HG03108 (cell line): ENCODE data around the gene CD247.

Experiments
- ATAC-seq: cut with Tn5 transposase; IDR thresholded peaks from one replicate; pipeline ENCODE4 v1.9.1; 2021; ENCODE audit warnings: moderate library complexity; ENCODE audit not compliant: unreplicated experiment

CD247 gene

DNA sequence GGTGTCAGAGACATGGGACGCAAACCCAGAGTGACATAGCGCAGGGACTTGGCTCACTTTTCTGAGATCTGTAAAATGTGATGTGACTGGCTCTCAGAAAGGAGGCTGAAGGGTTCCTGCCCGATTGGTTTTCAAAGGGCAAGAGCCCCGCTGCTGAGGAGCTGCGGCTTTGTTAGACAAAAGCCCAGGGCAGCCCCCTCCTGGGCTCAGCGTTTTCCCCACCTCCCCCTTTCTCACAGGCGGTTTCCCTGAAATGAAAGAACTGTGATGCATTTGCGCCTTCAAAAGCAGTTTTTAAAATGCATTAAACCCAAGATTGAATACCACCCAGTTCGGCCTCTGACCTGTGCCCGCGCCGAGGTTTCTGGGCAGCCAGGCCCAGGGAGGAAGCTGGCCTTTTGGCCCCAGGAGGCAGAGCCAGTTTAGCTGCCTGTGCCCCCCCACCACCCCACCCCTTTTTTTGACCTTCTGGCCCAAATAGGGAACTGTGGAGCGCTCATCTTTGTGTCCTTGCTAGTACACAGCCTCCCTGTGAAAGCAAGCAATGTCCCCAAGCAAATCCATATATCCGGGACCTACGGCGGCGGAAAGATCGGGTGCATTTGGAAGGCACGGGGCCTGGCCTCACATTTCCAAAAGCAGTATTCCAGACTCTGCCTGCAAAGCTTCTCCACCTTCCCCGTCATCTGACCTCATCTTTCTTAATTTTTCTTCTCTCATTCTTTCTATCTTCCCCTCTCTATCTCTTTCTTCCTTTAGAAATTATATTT is 28.6 kb downstream of the CD247 start:
- no peak for ATAC-seq

DNA sequence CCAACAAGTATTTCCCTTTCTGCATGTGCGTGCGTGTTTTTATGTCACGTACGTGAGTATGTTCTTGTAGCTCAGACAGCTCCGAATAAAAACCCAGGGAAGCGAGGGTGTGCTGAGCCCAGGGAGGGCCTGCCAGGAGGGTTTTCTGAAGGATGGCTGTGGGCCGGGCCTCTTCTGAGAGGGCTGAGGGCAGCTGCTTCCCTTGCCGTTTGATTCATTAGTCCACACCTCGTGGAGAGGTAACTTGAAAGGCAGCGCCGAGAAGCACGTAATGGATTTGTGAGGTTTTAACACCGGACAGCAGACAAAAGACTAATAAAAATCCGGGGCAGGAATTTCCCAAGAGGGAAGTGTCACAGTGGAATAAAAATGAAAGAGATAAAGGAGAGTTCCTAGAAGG is 29.5 kb downstream of the CD247 start:
- no peak for ATAC-seq

GRCh38 chr1:167487614-167488013 is 30.7 kb downstream of the CD247 start:
- no peak for ATAC-seq

DNA sequence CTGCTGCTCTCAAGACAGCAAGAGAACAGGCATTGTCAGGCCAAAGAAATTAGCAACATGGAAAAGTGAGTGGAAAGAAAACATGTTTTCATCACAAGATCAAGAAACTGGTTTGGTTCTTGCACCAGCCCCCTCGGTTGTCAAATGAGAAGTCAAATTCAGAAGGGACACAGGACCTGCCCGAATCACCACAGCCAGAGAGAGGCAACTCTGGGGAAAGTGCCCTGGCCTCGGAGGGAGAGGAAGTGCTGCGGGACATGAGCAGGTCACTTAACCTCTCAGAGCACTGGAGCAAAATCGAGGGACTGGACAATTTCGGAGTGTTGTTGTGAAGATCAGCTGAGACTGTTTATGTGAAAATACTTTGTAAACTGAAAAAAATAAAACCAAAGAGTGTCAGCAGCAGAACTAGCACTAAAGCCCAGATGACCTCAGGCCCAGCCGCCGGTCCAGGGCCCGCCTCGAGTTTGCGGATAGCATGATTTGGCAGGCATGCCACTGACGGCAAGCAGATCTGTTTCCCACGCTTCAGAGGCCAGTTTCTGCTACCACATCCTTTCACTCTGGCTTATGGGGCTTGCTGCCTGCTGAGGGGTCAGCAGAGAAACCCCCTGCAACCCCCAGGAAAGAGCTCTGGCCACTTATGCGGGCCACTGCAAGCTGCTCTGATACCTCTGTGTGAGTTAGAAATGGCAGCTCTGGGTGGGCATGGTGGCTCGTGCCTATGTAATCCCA is 32.1 kb downstream of the CD247 start:
- no peak for ATAC-seq

GRCh38 chr1:167484726-167485502 is 33.4 kb downstream of the CD247 start:
- ATAC-seq, result no peak

DNA sequence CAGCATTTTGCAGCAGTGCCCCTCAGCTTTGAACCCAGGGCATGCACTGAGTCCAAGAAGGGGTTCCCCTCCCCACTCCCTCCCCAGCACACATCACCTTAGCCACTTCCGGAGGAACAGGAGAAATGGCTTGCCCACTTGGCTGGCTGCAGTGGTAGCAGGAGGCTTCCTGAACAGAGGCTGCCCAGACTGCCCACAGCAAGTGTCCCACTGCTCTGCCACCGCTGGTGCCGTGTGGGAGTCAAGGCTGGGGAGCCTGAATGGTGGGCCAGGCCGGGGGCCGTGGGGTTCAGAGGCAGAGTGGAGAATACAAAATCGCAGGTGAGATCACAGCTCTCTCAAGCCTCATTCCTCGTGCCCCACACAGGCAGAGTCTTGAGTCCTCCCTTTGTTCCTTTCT is 34.5 kb downstream of the CD247 start:
- no peak for ATAC-seq

DNA sequence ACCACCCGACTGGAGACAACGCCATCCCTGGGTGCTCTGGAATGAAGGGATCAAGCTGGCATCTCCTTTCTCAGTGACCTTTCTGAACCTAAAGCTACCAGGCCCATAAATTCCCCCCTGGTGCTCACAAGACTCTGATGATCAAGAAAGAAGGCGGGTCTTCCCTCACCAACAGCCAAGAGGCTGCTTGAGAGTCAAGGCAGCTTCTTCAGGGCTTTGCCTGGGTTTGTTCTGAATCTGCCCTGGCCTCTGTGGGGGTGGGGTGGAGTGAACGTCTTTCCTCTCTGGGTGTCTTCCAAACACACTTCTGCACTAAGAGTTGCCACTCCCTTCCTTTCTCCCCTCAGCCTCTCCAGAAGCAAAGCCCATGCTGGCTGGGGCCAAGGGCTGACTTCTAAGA is 36.1 kb downstream of the CD247 start:
- ATAC-seq, result no peak

DNA sequence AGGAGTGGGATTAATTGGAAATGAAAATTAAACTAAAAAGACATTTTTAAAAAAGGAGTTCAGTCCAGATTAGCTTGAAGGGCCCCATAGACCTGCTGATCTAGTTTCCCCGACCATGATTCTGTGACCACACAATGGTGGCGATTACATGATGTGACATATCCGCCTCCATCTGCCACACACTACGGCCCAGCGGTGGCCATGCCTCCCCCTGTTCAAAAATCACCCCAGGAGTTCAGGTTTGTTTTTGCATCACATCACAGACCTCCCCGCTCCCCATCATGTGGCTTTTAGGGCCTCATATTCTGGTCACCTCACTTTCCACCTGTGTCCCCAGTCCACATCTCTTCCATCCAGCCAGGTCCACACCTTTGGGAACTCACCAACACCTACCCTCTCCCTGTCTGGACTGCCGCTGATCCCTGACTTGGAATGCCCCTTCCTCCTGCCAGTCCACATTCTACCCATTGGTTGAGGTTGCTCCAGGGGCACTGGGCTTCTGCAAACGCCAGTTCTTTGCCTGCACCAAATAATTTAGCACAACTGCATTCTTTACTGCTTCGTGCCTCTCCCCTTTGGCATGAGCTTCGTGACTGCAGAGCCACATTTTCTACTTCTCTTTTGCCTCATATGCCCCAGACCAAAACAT is 38.9 kb downstream of the CD247 start:
- ATAC-seq, result no peak

DNA sequence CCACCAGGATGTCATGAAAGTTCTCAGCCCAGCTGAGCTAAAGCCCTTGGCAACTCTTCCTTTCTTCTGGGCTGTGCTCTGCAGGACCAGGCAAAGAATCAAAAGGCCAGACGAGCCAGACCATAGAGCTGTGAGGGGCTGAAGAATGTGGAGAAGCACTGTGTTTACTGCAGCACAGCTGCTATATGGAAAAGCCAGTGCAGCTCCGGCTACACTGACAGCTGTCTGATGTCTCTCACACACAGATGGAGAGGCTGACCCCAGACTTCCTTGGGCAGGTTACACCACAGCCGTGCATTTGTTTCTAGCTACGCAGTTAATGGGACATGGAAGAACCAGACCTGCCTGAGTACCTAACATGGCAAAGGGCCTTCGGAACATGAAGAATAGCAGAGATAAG is 40.3 kb downstream of the CD247 start:
- no peak for ATAC-seq

DNA sequence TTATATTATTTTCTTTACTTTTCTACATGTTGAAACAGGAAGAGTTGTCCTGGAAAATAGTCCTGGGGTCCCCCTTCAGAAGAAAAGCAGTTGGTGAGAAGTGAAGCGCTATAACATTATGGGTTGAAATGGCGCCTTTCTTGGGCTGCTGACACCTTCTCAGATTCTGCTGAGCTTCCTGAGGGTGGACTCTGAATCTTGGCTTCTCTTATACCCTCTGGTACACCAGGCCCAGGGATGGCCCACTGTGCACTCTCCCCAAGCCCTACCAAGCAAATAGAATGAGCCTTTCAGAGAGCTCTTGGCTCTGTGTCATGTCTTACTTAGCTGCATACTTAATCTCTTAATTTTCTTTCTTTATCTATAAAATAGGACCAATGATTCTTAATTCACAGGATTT is 42.3 kb downstream of the CD247 start:
- no peak for ATAC-seq

GRCh38 chr1:167474191-167474641 is 44.1 kb downstream of the CD247 start:
- no peak for ATAC-seq

DNA sequence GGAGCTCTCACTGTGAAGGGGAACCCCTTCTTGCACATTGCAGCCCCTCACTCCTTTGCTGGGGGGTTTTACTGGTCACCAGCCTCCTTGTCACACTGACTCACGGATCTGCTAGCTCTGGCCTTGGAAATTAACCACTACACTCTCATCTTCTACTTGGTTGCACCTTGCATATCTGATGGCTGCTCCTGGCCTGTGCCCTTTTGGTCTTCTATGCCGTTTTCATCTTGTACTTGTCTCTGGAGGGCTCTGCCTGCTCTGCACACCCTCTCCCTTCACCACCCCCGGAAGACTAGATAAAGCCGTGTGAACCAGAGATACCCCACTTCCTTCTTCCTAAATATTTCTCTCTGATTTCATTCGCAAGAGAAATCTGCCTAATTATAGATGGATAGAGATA is 44.6 kb downstream of the CD247 start:
- ATAC-seq, result no peak

- no peak for ATAC-seq
Observed at GRCh38 chr1:167472752-167473521, 45.4 kb downstream of the CD247 start.

- ATAC-seq, result no peak
Observed at GRCh38 chr1:167471568-167471967, 46.8 kb downstream of the CD247 start.

GRCh38 chr1:167469280-167469965 is 48.9 kb downstream of the CD247 start:
- no peak for ATAC-seq

DNA sequence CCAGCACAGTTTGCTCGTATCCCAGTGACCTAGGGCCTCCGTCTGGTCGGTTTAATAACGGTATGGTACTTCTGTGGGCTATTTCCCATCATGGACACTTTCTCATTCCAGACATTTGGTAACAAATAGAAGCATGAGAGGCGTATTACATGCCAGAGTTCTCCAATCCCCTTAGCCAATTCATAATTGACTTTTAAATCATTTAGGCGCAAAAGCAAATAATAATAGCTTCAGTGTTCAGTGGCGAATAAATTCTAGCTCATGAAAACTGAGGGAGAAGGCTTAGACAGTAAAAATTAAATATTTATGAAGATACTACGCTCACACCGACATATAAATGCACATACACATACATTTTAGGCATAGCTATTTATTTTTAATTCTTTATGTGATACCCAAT is 50.6 kb downstream of the CD247 start:
- no peak for ATAC-seq

DNA sequence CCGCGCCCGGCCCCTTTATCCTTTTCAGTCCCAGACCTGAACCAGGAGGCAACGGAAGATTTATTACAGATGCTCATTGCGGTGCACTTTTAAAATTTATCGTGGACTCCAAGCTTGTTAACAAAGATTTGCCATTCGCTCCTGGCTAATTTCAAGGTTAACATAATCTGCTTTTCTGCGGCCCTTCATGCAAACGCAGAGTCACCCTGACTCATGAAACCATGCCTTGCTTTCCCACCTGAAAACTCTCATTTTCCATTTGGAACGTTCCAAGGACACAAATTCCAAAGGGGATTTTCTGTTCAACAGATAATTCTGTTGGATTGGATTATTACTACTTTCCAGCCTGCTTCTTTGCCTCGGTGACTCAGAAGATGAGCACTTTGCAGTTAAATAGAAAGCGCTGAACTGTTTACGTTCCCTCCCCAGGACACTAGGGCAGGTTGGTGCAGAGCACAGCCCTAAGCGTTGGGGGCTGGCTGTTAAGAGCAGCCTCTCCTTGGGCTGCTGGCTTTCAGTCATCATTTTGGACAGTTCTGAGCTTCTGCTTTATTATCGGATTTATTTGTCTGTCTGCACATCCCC is 51.1 kb downstream of the CD247 start:
- no peak for ATAC-seq

DNA sequence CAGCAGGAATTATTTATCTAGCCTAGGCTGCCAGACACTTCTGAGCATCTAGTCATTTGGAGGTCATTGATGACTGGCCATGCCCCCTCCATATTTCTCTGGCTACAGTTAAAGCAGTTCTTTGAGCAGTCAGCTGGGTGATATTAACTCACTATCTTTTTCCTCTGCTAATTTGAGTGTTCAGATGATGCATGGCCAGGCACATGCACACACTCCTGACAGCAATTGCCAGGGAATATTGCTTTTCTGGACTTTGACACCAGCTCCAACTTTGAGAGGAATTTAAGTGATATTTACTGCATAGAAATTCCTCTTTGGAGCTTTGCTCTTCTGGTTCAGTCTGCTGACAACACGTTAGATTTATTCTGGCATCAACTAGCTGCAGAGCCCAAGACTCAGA is 52.6 kb downstream of the CD247 start:
- no peak for ATAC-seq

GRCh38 chr1:167465018-167465417 is 53.3 kb downstream of the CD247 start:
- no peak for ATAC-seq
